Superior temporal gyrus (tissue), 1 donor: ENCODE measurements around the gene DCAF16.

Source experiments
- DNase-seq: peaks from one replicate; pipeline ENCODE4 v3.0.0-alpha.2; 2016; ENCODE audit errors: extremely low spot score

Gene DCAF16

GRCh38 chr4:17781300-17782287 is 29.0 kb downstream of the DCAF16 start, which contains the start of gene FAM184B:
Gene FAM184B, minus strand, starts transcription at chr4:17781621. Its CDS starts 322 bp downstream, at chr4:17781299.
- no peak for DNase-seq

GRCh38 chr4:17780501-17781299 is 29.9 kb downstream of the DCAF16 start:
- no peak for DNase-seq

- DNase-seq: no peak
Observed at GRCh38 chr4:17778431-17778830, 32.1 kb downstream of the DCAF16 start.

DNA sequence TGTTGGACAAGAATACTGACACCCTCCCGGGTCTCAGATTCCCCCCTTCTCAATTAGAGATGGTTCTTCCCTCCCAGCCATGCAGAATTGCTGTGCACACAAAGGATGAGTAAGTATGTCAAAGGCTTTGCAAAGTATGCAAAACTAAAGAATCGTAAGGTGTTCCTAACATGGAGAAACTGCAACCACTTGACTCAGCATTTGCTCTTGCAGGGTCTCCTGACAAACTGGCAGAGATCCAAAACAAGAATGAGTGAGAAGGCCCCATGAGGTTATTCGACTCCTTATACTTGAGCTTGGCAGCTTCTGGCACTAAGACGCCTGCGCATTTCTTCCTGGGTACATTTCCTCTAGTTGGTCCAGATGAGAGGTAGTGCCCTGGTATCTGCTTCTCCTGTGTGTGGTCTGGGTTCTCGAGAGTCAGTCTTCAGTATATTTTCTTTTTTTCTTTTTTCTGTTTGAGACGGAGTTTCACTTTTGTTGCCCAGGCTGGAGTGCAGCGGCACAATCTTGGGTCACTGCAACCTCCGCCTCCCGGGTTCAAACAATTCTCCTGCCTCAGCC is 37.3 kb downstream of the DCAF16 start:
- DNase-seq: no peak

GRCh38 chr4:17771284-17771908 is 39.2 kb downstream of the DCAF16 start:
- no peak for DNase-seq

DNA sequence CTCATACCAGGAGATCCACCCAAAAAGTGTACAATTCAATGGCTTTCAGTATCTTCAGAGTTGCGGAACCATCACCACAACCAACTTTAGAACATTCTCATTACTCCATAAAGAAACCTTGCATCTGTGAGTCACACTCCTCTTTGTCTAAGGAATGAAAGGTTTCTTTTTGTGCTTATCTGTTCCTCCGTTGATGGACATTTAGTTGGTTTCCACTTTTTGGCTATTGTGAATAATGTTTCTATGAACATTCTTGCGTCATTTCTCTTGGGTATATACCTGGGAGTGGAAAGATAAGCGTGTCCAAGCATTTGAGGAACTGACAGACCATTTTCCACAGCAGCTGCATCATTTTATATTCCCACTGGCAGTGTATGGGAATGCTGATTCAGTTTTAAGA is 39.7 kb downstream of the DCAF16 start:
- DNase-seq: no peak

GRCh38 chr4:17769406-17770174 is 41.0 kb downstream of the DCAF16 start:
- DNase-seq: no peak

GRCh38 chr4:17766826-17767458 is 43.6 kb downstream of the DCAF16 start:
- DNase-seq: no peak

- DNase-seq: no peak
Observed at GRCh38 chr4:17765514-17766286, 44.9 kb downstream of the DCAF16 start.

DNA sequence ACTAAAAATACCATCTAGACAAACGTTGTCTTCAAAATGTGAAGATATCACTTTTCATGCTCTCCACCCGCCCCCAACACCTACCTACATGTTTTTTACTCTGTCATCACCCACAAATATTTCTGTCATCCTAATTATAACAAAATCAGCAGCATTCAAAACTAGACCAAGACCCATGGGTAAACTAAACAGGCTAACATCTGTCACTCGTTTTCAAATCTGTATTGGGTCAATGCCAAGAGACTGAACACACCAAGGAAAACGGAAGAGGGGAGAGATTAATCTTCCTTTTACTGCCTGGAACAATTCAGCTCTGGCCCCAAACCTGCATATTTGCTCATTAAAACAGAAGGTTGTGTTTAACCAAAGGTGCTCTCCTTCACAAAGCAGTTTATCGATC is 46.6 kb downstream of the DCAF16 start:
- DNase-seq: no peak

- DNase-seq: no peak
Observed at GRCh38 chr4:17763416-17763815, 47.1 kb downstream of the DCAF16 start.

GRCh38 chr4:17762726-17763125 is 47.8 kb downstream of the DCAF16 start:
- DNase-seq: no peak

GRCh38 chr4:17761062-17761461 is 49.5 kb downstream of the DCAF16 start:
- no peak for DNase-seq

DNA sequence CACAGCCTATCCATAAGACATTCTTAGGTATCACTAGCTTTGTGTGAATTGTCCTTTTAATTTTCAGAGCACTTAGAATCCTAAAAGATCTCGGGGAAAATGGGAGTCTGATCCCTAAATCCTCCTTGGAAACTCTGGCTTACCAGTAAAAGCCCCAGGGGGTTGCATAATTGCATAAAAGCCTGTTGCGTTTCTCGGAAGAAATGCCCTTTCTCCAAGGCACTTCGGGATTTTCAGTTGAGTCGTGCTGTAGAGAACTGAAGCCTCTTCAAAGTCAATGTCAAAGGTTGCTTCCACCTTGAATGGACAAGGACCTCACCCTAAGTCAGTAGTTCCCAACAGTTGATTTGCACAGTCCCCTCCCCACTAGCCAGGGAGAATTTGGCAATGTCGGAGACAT is 49.9 kb downstream of the DCAF16 start:
- DNase-seq: no peak

DNA sequence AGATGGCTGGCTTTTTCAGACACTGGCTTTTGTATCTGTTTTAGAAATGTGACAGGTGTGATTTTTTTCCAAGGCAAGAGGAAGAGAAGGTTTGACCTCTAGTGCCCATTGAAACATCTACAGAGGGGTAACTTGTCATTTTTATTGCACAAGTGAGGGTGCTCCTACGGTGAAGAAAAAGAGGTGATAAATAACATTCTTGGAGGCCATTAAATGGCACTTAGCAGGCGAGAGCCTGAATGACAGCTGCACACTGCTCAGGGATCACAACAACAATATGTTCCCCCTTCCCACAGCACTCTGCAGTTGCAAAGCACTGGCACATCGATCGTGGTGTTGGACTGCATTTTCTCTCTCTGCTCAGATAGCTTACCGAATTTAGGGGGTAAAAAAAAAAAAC is 52.1 kb downstream of the DCAF16 start:
- DNase-seq: no peak

GRCh38 chr4:17757621-17758020 is 52.9 kb downstream of the DCAF16 start:
- DNase-seq: no peak

DNA sequence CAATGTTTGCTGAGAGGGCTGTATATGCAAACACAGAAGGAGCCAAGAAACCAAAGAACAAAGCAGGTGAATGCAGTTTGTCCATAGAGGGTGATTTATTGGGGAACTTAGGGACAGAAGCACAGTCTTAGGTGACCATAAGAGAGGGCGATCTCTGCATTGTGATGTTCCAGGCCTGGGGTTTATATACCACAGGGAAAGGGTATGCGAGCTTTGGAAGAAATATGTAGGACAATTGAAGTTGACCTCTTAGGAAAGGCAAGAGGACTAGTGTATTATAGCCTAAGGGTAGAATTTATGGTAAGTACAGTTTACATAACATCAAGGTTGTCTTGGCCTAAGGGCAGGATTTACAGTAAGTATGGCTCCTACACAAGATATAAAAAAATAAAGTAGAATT is 56.9 kb downstream of the DCAF16 start:
- DNase-seq: no peak
